Dermis blood vessel endothelial cell (primary cell): ENCODE data around the gene PTPN23. TPM values are rescaled to one million over a fixed set of nuclear protein-coding genes. Genes with fewer than 3 reads are reported as not detected.

ENCODE experiments used
- DNase-seq: peaks from one replicate; pipeline ENCODE4 v3.0.0; 2010
- total RNA-seq: library from RNA; depleted of rRNA; stranded (reverse); fragments of >200 nt; gene quantifications from 2 replicates; pipeline ENCODE4 v1.2.3, GENCODE V29; 2014

PTPN23 gene
- total RNA-seq, 1 donor from 2014 or later = 21.4 TPM

DNA sequence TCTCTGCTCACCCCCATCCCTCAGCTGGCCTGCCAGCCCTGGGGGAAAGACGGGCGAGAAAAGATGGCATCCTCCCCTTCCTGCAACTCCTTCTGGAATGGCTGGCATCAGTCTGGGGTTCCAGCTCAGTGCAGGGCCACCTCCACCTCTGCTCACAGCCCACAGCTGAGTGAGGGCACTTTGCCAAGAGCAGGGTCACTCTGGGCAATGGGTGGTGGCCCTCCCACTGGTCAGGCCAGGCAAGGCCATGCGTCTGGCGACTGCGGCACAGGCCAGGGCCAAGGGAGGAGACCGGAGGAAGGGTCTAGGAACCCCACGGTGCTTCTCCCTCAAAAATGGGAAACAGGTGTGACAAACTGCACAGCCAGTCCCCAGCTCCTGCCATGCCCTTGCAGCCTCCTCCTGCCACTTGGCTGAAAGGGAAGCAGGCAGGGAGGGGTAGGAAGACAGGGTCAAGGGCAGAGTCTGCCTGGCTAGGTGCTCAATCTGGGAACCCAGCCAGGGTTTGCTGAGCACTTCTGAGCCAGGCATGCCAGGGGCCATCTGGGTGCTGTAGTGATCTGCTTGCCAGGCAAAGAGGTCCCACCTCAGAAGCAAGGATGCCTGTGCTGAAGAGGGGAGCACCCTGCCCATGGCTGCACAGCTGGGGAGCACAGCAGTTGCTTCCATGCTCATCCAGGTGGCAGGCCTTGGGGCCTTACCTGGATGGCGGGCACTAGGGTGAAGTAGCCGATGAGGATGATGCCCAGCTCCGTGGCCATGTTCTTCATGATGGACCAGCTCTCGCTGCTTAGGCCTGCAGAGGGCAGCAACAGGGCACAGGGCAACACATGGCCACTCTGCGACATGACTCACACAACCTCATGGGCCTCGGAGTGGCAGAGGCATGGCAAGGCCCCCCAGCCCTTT, 41.2 kb downstream of the PTPN23 start:
- DNase-seq = peak; percentile 65

DNA sequence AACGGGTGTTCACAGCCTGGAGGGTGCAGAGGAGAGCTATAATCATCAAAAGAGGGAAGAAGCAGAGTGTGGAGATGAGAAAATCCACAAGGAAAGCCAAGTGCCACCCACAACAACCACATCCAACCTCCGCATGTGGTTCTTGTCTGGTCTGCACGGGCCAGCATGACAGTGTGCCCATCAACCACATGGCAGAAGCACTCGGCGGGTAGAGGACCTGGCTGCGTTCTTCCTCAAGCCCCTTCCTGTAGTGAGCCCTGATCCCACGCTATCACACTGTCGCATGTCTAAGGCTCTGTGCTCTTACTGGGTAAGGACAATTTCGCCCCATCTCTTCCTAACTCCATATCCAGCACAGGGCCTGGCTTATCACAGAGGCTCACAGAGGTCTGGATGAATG, 41.9 kb downstream of the PTPN23 start:
- no peak for DNase-seq

DNA sequence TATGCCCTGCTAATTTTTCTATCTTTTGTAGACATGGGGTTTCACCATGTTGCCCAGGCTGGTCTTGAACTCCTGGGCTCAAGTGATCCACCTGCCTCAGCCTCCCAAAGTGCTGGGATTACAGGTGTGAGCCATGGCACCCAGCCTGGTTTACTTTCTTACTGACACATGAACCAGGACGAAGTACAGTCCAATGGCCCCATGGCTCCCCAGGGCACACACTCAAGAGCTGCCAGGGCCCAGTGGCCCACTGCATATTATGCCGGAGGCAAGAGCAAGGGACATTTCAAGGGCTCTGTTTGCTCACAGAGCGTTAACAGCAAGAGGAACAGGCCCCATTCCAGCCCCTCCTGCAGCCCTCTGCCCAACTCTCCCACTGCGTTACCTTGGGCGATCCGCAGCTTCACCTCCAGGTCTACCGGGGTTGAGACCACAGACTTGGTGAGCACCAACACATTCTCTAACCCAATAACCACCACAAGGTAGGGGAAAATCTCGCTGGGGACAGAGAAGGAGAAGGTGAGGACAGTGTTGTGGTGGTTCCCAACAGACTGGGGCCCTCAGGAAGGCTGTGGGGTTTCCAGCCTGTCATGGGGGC, 42.8 kb downstream of the PTPN23 start:
- no peak for DNase-seq

DNA sequence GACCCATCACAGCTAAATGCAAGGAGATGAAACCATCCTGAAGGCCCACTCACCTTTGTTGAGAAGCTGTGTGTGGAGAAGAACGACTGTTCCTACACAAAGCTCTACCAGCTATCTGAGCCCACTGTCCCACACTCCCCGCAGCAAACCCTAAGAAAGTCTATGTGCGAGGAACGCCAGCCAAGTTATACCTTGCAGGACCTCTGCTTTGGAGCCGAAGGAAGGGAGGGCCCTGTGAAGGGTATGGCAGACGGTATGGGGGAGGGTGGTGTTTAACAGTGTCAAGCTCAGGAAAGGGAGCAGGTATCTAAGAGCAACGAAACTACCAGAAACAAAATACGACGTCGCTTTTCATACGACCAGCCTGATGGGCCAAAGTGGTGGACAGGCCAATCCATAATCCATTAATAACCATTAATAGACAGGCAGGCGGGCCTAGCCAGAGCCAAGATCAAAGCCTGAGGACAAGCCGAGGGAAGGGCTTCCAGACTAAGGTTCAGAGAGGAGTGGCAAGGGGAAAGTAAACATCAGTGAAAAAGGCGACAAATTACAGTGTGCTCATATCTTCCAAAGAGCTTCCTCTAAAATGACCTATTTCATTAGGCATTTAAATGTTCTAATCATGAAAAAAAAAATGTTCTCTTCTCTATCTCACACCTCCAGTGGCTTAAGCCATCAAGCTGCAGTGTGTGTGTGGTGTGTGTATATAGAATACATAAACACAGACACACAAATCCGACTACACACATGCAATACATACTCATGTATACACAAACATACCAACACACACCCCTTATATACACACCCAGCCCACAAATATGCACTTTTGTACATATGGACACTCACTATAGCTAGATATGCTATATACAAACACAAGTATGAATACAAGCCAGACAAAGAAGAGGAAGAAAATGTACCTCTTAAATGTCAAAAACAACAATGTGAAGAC, 43.9 kb downstream of the PTPN23 start:
- no peak for DNase-seq

DNA sequence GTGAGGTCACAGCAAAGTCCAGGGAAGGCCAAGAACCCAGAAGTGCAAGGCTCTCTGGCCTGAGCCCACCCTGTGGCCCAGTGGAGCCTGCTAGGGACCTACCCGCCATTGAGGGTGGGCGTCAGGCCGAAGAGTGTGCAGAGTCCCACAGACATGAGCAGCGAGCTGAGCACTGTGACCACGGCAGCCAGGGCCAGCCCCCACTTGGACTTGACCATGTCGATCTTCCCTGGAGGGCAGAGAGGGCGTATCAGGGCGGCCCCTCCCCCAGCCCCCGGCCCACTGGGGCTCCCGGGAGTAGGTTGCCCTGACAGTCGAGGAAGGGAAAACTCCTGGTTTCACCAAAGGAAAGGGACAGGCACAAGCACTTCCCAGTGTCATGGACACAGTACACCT, 44.6 kb downstream of the PTPN23 start:
- no peak for DNase-seq

DNA sequence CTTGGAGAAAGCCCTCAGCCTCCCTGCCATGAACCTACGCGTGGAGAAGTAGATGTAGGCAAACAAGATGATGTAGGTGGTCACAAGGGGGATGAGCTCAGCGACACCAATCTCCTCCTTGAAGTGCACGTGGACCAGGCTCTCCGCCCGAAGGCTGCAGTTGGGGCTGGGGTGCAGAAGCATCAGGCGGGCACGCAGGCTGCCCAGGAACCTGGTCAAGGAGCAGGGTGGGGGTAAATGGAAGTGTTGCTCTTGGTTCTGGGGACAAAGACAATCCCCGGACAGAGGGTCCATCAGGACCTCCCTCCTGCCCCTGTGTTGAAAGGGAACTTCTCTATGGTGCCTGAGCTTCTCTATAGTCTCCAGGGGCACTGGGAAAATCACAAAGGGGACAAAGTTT, 45.1 kb downstream of the PTPN23 start:
- DNase-seq = no peak

DNA sequence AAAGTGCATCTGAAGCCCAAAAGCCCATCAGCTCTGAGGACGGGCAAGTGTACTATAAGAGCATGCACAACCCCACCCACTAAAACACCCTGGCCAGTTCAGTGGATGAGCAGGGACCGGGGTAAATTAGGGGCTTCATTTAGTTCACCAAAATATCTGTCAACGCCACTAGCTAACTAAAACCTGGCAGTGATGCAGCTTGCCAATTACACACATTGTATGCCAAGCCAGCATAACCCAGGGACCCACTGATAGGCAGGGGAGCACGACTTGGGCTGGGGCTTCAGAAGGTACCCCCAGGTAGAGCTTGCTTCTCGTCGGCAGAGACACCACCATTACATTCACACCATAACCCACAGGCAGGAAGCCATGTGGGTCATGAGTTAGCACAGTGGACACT, 47.0 kb downstream of the PTPN23 start:
- no peak for DNase-seq

DNA sequence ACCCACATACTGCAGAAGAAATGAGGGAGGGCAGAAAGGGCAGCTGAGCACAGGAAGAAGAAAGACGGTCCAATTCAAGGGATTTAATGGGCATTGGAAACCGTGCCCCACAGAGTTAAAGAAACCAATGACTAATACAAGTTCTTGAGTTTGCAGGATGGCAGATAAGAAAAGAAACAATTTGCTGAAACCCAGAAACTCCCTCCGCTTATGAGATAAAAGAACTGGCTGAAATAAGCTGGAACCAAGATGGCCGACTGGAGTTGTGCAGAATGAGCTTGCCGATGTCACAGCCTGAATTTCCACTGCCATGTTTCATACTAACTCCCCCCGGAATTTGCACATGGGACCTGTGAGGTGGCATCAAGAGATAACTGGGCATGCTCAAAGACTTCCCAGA, 47.8 kb downstream of the PTPN23 start:
- DNase-seq = no peak

DNA sequence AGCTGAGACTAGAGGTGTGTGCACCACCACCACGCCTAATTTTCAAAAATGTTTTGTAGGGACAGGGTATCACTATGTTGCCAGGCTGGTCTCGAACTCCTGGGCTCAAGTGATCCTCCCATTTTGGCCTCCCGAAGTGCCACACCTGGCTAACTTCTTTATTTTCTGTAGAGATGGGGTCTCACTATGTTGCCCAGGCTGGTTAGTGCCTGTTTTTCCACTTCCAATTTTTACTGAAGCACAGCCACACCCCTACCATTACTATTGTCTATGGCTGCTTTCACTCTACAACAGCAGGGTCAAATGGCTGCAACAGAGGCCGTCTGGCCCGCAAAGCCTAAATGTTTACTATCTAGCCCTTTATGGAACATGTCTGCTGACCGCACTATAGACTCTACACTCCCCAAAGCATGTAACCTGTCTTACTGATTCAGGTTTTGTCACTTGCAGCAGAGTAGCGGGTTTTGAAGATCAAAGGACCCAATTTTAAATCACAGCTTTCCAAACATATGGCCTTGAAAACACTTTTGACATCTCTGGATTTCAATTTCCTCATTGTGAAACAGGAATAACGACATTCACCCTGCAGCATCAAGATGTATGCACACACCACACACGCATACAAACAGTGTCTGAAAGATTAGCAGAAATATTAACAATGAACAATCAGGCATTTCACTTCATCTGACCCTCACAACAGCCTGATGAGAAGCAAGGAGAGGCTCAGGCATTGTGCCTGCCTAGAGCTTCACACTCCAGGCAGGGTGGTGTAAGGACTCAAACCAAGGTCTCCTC, 48.9 kb downstream of the PTPN23 start:
- DNase-seq = no peak

DNA sequence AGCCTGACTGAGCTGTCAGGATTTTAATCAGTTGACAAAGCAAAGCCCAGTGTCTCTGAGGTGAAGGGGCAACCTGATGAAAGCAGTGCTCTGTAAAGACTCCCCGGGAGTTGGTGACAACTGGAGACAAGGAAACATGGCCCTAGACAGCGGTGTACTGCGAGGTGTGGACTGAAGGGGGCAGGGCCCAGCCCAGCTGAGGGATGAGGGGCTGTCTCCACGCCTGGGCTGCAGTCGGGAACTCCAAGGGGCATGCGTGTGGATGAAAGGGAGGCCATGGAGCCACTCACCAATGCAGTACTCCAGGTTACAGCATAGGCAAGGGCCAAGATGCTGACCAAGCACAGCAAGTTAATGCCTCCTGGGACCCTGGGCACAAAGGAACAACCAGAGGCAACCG, 49.8 kb downstream of the PTPN23 start:
- DNase-seq = no peak

DNA sequence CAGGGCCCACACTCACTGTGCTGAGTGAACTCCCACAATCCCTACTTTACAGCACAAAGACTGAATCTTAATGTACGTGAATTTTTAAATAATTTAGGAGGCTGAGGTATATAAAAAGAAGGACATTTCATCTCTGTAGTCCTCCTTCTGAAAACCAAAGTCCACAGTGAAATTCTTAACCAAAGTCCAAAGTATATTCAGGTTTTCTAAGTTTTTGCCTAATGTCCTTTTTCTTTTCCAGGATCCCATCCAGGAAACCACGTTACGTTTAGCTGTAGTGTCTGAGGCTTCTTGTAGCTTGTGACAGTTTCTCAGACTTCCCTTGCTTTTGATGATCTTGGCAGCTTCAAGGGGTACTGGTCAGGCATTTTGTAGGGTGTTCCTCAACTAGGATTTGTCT, 50.4 kb downstream of the PTPN23 start:
- no peak for DNase-seq

DNA sequence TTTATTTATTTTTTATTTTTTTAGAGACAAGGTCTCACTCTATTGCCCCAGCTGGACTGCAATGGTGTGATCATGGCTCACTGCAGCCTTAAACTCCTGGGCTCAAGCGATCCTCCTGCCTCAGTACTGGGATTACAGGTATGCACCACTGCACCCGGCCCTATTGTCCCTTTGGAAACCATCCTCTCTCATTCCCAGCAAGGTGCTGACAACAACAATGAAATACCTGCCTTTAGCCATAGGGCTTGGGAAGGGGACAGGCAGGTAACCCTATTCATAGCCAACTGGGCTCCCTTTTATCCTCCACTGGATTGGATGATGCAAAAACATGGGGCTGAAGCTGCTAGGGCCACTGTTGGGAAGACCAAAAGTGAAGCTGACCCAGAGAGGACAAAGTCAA, 51.9 kb downstream of the PTPN23 start:
- DNase-seq = no peak

DNA sequence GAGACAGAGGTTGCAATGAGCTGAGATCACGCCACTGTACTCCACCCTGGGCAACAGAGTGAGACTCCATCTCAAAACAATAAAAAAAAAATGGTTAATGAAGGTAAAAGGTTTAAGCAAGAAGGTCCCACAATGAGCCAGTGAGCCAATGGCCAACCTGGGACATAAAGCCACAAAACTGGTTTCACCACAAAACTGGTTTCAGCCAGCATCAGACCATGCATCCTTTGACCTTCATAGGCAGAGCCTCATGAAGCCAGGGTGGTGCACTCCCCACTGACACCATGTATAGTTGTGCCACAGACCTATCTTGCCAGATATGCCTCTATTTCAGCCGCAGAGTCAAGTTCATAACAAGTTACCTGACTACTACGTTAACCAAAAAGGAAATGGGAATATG, 53.0 kb downstream of the PTPN23 start:
- no peak for DNase-seq

DNA sequence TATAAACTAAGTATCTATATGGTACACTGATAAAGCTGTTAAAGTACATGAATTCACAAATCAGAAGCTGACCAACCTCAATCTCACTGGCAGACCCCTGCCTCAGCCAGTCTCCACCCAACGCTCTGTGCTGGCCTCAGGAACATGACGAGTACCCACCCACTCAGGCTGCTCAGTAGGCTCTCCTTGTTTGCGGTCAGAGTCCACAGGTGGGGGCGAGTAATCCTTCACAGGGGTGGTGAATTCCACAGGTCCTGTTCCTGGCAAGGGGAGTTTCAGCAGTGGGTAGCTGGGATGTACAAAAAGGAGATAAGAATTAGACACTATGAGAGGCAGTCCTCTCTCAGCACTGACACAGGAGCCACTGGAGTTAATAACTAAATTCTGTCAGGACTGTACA, 54.0 kb downstream of the PTPN23 start:
- DNase-seq = no peak

DNA sequence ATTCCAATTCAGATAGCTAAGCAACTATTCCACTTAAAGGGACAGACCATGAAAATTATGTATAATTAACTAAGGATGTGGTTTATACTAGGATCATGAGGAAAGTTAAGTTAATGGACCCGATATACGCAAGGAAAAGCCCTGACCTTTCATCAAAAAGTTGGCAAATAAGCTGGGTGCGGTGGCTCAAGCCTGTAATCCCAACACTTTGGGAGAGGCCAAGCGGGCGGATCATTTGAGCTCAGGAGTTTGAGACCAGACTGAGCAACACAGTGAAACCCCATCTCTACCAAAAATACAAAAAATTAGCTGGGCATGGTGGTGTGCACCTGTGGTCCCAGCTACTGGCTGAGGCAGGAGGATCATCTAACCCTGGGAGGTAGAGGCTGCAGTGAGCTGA, 55.4 kb downstream of the PTPN23 start:
- DNase-seq = no peak

DNA sequence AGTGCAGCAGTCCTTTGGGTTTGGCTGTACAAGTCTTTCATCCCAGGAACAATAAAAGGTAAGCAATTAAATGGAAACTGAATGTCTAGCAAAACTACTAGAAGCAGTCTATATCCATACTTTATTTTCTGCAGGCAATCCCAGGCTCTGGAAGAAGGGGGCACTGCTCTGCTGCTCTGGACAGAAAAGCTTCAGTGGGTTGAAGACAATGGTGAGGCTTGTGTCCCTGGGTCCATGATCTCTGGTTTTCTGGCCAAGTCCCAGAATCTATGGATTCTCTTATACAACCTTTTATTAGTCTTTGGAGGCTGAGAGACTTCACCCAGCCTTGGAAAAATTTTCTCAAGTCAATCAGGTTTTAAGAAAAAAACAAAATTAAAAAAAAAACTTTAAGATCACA, 59.3 kb downstream of the PTPN23 start:
- peak; percentile 53 for DNase-seq

DNA sequence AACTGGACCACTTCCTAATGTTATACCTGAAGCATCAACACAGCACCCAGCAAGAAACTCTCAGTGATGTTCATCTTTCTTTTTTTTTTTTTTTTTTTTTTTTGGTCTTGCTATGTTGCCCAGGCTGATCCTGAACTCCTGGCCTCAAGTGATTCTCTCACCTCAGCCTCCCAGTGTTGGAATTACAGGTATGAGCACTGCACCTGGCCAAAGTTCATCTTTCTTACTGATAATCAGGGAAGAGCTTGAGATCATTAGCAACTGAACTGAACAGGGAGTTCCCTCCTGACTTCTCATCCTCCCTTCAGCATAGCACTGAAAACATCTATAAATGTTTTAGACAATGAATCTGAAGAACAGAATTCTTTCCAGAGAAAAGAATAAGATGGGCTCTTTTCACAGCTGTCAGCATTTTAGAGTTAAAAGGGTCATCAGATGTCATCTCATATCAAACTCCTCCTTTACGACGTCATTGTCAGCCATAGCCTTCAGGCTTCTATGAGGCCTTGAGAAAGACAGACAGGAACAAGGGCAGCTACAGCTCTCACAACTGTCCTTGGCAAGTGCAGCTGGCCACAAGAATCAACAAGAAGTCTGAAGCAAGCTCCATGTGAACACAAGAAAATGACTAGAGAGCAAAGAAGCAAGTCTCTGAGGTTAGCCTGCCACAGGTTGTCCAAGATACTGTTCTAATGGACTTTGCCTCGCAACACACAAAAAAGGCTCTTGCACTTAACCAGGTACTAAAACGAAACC, 61.2 kb downstream of the PTPN23 start:
- no peak for DNase-seq

DNA sequence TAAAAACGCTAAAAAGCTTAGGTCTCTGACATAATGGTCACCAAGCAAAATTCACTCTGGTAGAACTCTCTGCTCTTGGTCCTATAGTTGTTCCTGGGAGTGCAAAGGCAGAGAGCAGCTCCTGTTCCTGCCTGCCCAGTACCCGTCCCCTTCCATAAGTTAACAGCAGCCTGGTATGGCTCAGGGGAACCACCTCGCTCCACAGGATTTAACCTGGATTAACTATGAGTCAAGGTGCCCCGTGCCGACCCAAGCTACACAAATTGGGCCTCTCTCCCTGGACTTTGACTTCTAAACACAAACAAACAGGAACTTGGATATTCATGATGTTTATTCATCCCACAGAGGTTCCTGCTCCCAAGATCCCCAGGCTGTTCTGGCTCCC, 62.8 kb downstream of the PTPN23 start:
- no peak for DNase-seq

DNA sequence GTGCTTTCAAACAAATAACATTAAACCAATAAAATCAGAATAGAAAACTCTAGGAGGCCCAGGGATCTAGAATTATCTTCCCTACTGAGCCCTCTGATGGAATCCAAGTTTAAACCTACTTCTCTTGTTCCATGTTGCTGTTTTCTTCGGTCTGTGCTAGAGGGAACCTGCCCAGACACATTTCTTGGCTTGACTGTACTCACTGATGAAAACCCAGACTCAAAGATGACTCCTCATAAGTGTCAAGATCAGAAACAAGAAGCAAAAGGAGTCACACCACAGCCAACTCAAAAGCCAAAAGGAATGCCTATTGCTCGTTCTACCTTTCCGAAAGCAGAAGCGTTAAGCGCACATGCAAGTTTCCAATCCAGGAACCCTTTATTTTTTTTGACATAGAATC, 63.3 kb downstream of the PTPN23 start:
- no peak for DNase-seq

DNA sequence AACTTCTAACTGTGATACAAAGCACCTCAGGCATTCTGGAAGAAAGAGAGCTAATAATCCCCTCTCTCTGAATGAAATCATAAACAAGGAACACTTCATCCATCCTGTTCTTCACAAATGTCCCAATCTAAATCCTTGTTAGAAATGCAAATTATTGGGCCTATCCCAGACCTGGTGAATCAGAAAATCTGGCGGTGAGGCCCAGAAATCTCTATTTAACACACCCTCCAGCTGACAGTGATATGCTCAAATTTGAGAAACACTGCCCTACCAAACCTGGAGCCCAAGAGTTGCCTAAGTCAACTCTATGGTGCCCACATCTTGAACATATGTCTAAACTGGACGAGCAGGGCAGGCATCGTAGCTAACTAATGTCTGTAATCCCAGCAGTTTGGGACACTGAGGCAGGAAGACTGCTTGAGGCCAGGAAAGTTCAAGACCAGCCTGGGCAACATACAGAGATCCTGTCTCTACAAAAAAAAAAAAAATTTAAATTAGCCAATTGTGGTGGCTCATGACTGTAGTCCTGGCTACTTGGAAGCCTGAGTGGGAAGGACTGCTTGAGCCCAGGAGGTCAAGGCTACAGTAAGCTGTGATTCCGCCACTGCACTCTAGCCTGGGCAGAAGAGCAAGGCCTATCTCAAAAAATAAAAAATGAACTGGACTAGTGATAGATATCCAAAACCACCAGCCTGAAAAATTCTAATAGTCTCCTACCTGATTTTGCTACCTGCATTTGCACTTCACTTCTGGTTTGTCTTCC, 71.8 kb downstream of the PTPN23 start:
- DNase-seq = no peak
